Right atrium auricular region (tissue), 2 donors: ENCODE measurements around the gene CFP. TPM values are rescaled to one million over a fixed set of nuclear protein-coding genes. Genes with fewer than 3 reads are reported as not detected.

ENCODE experiments used
- DNase-seq: peaks from one replicate; pipeline ENCODE4 v3.0.0-alpha.2; 2019; ENCODE audit warnings: low spot score
- H3K27ac ChIP-seq, 2 donors: fragments of 200-600 bp; sonication (generic); 1 replicate in 1 of 2; 2 replicates in 1 of 2; pipeline ENCODE4 v1.5.1; 2016 to 2019
- H3K27me3 ChIP-seq, 2 donors: fragments of 200-600 bp; sonication (generic); one replicate each; pipeline versions ENCODE4 v1.5.1 to v1.6.0; 2017 to 2019
- H3K36me3 ChIP-seq: fragments of 200-600 bp; sonication (generic); one replicate; pipeline ENCODE4 v1.5.1; 2016
- H3K4me1 ChIP-seq, 2 donors: fragments of 200-600 bp; sonication (generic); one replicate each; pipeline versions ENCODE4 v1.5.1 to v1.6.0; 2017 to 2019
- H3K4me3 ChIP-seq, 2 donors: fragments of 200-600 bp; sonication (generic); 1 replicate in 1 of 2; 2 replicates in 1 of 2; pipeline ENCODE4 v1.5.1; 2017 to 2019; ENCODE audit warnings: mild to moderate bottlenecking in 1 of 2, moderate library complexity in 1 of 2
- H3K9me3 ChIP-seq, 2 donors: fragments of 200-600 bp; sonication (generic); one replicate each; pipeline ENCODE4 v1.5.1; 2019
- CTCF ChIP-seq, 2 donors: fragments of 200-600 bp; sonication (generic); IDR thresholded peaks; one replicate each; pipeline ENCODE4 v1.5.1; 2019; ENCODE audit warnings: antibody characterized with exemption in 2 of 2
- total RNA-seq, 2 donors: library from RNA; depleted of rRNA; stranded (reverse); fragments of >200 nt; gene quantifications; one replicate each; pipeline ENCODE4 v1.1.0, GENCODE V29; 2016

Gene CFP
- total RNA-seq, 2 donors from 2014 or later = 2.2 to 6.3 TPM

- Histone ChIP-seq H3K27me3 (no peaks in the 10 kb centered on the region), H3K36me3 (peaks cover 6% of the 10 kb centered on the region), H3K4me3 (no peak overlapping the region), H3K27ac (no peak overlapping the region), H3K9me3 (no peaks in the 10 kb centered on the region), H3K4me1 (peaks cover 0 to 4% of the 10 kb centered on the region in 2 donors)
- no peak for DNase-seq
- no peak for TF ChIP-seq CTCF (IDR thresholded peaks at IDR 0.05)
Measured at GRCh38 chrX:47661539-47661938, 31.8 kb upstream of the CFP start.

GRCh38 chrX:47659421-47659726 lies 29.6 kb upstream of the CFP start:
- Histone ChIP-seq H3K27me3 (no peaks in the 10 kb centered on the region), H3K27ac (peak overlapping the region; percentile 90 to 92), H3K36me3 (peaks cover 12% of the 10 kb centered on the region), H3K4me1 (peaks cover 0 to 4% of the 10 kb centered on the region in 2 donors), H3K9me3 (no peaks in the 10 kb centered on the region), H3K4me3 (peak overlapping the region; percentile 58 to 60)
- TF ChIP-seq CTCF (IDR thresholded peaks at IDR 0.05) = no peak
- DNase-seq = no peak

- Histone ChIP-seq H3K27ac (peak within 1 kb of the TSS; percentile 90 to 92), H3K4me1 (peaks cover 0 to 4% of the 10 kb centered on the region in 2 donors), H3K27me3 (no peaks in the 10 kb centered on the region), H3K9me3 (no peaks in the 10 kb centered on the region), H3K4me3 (peak within 1 kb of the TSS; percentile 58 to 60), H3K36me3 (peaks cover 15% of the 10 kb centered on the region)
- TF ChIP-seq CTCF (IDR thresholded peaks at IDR 0.05) = no peak
- peak; percentile 93 for DNase-seq
Measured at GRCh38 chrX:47658684-47659420, 29.1 kb upstream of the CFP start, which contains the start of gene UXT. UXT (minus strand) TSS chrX:47659180; CDS start chrX:47658927, 253 bp downstream.

- peak overlapping the region; percentile 58 to 60 for H3K4me3 ChIP-seq
- no peak for DNase-seq
- peaks cover 0 to 4% of the 10 kb centered on the region in 2 donors for H3K4me1 ChIP-seq
- H3K36me3 ChIP-seq = peaks cover 19% of the 10 kb centered on the region
- no peaks in the 10 kb centered on the region for H3K9me3 ChIP-seq
- no peak for TF ChIP-seq CTCF (IDR thresholded peaks at IDR 0.05)
- no peaks in the 10 kb centered on the region for H3K27me3 ChIP-seq
- peak overlapping the region; percentile 90 to 92 for H3K27ac ChIP-seq
Measured at GRCh38 chrX:47658301-47658683, 28.6 kb upstream of the CFP start.

- Histone ChIP-seq H3K27me3 (no peaks in the 10 kb centered on the region), H3K36me3 (peaks cover 11% of the 10 kb centered on the region), H3K27ac (peak overlapping the region; percentile 67 to 91), H3K9me3 (no peaks in the 10 kb centered on the region), H3K4me3 (peak overlapping the region; percentile 29 to 70), H3K4me1 (peaks cover 0 to 8% of the 10 kb centered on the region in 2 donors)
- DNase-seq = no peak
- TF ChIP-seq CTCF (IDR thresholded peaks at IDR 0.05) = no peak
Measured at GRCh38 chrX:47651043-47651905, 21.5 kb upstream of the CFP start.
